Glomerular visceral epithelial cell (primary cell): ENCODE results near the gene GRIK2.
A peak's percentile ranks its signal among the peaks of the same experiment; 100 is the strongest.

Experiments
- DNase-seq: peaks from one replicate; pipeline ENCODE4 v3.0.0-alpha.2; 2016; ENCODE audit errors: extremely low spot score

GRIK2 gene

GRCh38 chr6:101878554-101879276 lies 485.2 kb downstream of the GRIK2 start:
- DNase-seq = no peak

DNA sequence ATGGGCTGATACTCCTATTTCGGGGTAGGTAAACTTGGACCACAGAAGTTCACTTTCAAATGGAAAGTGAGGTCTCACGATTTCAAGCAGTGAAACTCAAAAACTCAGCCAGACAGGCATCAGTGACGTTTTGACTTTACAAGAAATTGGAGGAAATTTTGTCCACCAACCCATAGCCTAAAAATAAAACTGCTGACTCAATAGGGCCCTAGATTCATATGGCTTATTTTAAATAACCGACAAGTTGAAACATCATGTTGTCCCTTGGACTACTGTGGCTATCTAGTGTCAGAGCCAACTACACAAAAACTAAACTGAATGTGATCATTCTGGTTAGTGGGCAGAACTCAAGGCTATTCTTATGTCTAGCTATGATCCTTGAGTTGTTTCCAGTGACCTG lies 486.3 kb downstream of the GRIK2 start:
- no peak for DNase-seq

DNA sequence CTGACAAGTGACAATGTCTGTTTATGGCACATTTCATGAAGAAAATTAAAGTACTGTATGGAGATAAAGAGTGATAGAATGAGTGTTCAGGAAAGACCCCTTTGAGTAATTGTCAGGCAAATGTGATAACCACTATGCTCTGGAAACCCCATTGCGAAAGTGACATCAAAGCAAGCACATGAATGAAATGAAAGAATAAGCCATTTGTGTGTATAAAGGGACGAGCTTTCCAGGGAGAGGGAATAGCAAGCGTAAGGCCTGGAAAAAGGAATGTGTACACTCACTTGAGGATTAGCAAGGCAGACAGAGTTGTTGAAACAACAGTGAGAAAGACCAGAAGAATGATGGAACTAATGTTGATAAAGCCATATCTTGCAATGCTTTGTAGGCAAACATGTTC lies 490.0 kb downstream of the GRIK2 start:
- no peak for DNase-seq

GRCh38 chr6:101887532-101887931 lies 494.0 kb downstream of the GRIK2 start:
- DNase-seq = no peak

DNA sequence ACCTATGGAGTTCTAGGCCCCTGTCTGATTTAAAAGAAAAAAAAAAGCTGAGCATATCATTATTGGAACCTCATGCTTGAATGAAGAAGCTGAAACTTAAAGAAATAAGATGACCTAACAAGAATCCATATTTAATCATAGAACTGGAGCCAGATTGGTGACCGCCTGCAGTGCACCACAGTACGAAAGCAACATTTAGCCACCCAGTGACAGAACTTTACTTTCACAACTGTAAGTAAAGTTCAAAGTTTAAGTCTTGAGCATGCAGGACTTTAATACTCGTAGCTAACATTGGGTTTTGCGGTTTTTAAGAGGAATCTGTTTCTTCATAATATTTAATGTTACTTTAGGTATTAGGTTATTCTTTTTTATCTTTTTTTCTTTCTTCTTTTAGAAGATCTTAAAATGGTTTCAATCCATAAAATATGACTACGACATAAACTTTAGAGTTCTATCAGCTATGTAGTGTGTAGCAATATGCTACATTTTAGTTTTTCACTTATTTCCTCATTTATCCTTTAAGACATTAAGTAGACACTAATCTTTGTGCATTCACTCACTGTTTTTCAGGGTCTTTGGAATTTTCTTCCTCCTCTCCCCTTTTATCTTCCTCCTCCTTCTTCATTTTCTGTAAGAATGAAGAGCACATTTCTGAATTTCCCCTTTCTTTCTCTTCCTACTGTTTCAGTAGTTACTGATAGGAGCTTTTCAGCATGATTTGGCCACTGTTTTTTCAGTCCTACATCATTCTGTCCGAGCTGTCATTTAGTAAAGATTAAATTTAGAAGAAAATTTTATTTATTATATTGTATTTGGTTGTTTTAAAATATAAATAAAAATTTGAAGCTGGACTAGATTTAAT lies 514.1 kb downstream of the GRIK2 start:
- DNase-seq = no peak

DNA sequence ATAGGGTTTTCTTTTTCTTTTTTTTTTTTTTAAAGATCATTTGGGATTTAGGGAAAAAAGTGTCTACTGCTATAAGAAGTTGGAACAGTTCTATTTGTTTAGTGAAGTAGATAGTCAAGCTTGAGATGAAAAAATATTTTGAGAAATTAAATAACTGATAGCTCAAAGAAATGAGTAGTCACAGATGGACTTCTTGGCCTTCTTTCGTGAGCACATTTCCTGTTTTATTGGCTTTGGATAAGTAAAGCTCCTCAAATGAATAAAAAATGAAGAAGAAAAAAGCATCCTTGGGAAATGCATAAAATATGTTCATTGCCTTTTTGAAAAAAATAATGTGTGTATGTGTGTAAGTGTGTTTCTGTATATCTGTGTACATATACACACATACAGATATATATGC lies 515.9 kb downstream of the GRIK2 start:
- DNase-seq = no peak

- DNase-seq = no peak
Measured at GRCh38 chr6:101912311-101912710, 518.8 kb downstream of the GRIK2 start.

- DNase-seq = no peak
Measured at GRCh38 chr6:101918471-101918870, 525.0 kb downstream of the GRIK2 start.

DNA sequence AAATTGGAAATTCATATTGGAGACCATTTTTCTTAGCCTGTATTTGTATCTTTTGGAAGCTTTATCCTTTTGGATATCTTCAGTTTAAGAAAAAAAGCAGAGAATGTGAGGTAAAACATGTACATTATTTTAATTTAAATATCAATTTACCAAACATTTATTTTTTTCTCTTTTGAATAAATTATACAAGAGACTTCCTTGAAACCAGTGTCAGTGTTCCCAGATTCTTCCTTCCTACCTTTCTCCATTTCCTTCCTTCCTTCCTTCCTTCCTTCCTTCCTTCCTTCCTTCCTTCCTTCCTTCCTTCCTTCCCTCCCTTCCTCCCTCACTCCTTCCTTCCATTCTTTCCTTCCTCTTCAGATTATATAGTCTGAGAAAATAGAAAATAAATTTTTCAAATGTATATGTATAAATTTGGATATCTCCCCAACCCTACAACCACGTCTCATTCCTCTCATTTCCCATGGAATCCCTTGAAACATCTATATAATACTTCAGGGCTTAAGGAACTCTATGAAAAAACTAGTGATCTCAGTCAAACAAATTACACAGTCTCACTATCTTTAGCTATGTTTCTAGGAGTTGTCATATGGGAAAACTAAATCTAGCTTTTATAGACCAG lies 528.4 kb downstream of the GRIK2 start:
- no peak for DNase-seq

- peak; percentile 47 for DNase-seq
Measured at GRCh38 chr6:101926149-101926925, 532.8 kb downstream of the GRIK2 start.

DNA sequence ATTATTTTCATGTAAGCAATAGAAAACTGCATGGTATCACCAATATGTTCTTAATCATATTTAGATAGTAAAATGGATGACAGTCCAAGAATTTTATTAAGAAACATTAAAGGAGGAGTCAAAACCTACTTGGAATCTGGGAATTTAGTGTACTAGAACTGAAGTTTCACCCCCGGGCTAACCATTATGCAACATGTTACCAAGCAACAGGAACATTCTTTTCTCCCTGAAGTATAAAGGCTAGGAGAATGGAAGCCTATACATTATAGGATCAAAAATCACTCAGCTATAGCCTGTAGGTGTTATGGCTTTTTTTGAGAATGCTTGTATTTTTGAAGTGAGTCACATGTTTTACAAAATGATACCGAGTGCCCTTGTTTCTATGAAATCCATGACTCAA lies 538.3 kb downstream of the GRIK2 start:
- DNase-seq = no peak

DNA sequence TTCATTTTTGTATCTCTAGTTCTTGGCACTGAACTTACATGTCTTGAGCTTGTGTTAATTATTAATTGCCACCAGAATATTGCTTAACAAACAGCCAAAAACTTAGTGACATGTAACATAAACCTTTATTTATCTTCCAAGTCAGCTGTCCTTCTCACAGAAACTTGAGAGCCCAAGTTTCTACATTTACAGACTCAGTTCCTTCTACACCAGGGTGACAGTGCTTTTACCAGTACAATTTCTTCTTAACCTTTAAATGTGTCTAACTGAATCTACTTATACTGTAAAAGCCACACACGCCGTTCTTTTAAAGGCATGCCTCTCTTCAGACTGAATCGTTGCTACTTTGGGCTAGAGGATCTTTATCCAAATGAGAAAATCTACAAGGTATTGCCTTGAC lies 539.2 kb downstream of the GRIK2 start:
- no peak for DNase-seq

DNA sequence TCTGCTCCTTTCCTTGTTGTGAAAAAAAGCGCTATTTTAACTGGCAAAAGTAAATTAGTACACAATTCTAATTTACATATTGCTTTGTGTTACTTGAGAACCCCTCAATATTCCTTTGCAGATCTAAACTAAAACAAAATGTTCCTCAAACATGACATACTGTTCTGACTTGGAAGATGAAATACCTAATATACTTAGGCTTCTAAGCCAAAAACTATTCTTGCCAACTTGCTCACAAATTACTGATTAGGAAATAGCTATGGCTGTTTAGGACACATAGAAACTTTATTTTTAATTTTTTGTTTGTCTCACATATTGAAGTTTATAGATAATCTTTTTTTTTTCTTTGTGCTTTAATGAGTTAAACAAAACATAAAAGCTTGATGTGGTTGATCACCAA lies 542.2 kb downstream of the GRIK2 start:
- no peak for DNase-seq

GRCh38 chr6:101936516-101936915 lies 543.0 kb downstream of the GRIK2 start:
- DNase-seq = no peak

DNA sequence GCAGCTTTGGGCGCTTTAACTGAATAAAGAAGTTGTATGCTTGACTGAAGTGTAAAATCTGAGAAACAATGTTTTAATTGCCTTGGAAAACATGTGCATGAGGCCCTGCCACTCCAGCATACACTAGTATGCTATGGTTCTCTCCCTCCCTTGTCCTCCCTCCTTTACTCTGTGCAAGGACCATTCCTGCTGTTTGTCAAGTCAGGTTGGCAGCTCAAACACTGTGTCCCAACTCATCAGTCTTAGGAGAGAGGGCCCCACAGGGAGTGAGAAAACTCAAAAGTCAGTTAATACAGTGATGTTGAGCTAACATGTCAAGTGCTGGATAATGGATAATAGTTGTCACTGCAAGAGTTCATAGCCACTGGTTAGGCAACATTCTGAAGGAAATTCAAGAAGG lies 543.6 kb downstream of the GRIK2 start:
- no peak for DNase-seq

DNA sequence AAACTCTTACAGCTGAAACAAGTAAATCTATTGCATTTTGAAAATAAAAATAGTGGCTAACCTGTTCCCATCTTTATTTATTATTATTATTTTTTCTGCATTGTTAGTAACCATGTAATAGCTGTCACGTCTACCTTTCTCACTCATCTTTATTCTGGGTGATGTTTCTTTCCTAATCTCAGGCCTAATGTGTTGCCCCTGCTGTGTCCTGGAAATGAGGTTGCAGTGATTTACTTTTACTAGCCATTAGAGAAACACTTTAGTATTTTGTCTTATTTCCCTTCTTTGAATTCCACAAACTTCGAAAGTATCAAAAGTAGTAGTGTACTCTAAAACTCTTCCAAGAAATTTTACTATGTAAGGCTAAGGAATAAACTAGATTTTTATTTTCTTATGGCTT lies 546.9 kb downstream of the GRIK2 start:
- DNase-seq = no peak

- DNase-seq = no peak
Measured at GRCh38 chr6:101956961-101957360, 563.5 kb downstream of the GRIK2 start.

DNA sequence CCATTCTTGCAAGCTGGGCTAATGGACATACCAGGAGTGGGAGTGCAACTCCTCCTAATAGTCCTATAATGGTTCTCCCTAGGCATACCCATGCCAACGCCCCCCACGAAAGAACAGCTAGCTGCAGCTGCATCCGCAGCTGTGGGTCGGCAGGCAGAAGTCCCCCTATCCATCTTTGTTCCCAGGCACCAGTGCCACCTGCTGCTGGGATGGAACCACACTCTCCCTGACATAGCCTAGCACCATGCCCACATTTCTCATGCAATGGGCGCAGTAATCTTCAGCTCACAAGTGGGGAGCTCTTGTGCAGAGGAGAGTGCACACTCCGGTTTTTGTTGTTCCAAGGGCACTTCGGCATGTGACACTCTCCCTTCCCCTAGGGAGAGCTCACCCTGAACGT lies 567.8 kb downstream of the GRIK2 start:
- no peak for DNase-seq

DNA sequence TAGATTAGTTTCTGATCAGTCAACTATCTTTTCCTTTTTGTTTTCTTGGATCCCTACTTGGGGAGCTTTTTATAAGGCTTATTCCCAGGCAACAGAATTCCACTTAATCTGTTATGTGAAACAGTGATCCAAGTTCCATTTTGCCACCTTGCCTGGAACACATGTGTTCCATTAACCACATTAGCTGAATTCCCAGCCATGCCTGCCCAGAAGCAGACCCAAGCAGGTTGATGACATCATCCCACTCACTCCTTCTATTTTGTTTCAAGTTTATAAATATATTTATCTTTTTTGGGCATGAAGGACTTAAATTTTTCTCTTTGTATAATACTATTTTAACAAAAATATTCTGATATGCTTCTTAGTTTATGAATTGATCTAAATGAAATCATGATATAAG lies 587.4 kb downstream of the GRIK2 start:
- peak; percentile 1 for DNase-seq

GRCh38 chr6:101986476-101986875 lies 593.0 kb downstream of the GRIK2 start:
- no peak for DNase-seq

- no peak for DNase-seq
Measured at GRCh38 chr6:101992286-101992685, 598.8 kb downstream of the GRIK2 start.

DNA sequence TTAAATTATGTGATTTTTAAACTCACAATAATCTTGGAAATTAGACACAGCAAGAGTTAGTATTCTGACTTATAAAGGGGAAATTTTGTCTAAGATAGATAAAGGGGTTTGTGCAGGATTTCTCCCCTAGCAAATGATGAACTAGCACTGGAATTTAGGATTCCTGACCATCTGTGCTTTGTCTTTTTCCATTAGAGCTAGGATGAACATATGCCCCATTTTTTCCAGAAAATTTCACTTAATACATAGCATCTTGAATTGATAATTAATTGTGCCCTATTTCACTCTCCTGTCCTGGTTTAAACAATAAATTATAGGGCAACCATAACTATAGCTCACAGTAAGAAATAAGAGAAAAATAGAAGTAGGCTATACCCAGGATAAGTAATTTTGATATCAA lies 601.0 kb downstream of the GRIK2 start:
- DNase-seq = no peak
